ENCODE data around the gene MYOT.

The MYOT gene

GRCh38 chr5:137872466-137872865, 4.8 kb downstream of the MYOT start:
- TF ChIP-seq FOXK2 (IDR thresholded peaks at IDR 0.05) (no peak), NFRKB (IDR thresholded peaks at IDR 0.05) (no peak), ELF4 (IDR thresholded peaks at IDR 0.05) (no peak), HDGF (IDR thresholded peaks at IDR 0.05; ENCODE audit: borderline replicate concordance) (no peak), LEF1 (IDR thresholded peaks at IDR 0.05; ENCODE audit: borderline replicate concordance) (no peak), L3MBTL2 (conservative IDR thresholded peaks at IDR 0.05) (no peak), ZNF384 (IDR thresholded peaks at IDR 0.05) (no peak), CTBP1 (IDR thresholded peaks at IDR 0.05; ENCODE audit: borderline replicate concordance) (no peak), SUZ12 (IDR thresholded peaks at IDR 0.05) (no peak)
- CTCF ChIA-PET, result interaction anchor here (1.5 kb wide), 1 partner anchor 94 kb away, joined by 5 read pairs; no protein-coding TSS in a partner anchor
- POLR2A ChIA-PET, result interaction anchor here (1.9 kb wide), 1 partner anchor 17 kb away, joined by 11 read pairs; the partner anchor contains the start of gene PKD2L2
- no peak for DNase-seq (ENCODE audit: extremely low spot score)

- TF ChIP-seq PKNOX1 (IDR thresholded peaks at IDR 0.05) (no peak), HDGF (IDR thresholded peaks at IDR 0.05; ENCODE audit: borderline replicate concordance) (no peak), BHLHE40 (IDR thresholded peaks at IDR 0.05; ENCODE audit: borderline replicate concordance) (no peak), TARDBP (IDR thresholded peaks at IDR 0.05) (no peak), ELF4 (IDR thresholded peaks at IDR 0.05) (no peak), CTBP1 (IDR thresholded peaks at IDR 0.05; ENCODE audit: borderline replicate concordance) (no peak), SP1 (IDR thresholded peaks at IDR 0.05) (no peak), SUZ12 (IDR thresholded peaks at IDR 0.05) (no peak), L3MBTL2 (conservative IDR thresholded peaks at IDR 0.05) (no peak), ARNT (IDR thresholded peaks at IDR 0.05) (no peak), FOXM1 (IDR thresholded peaks at IDR 0.05; ENCODE audit: borderline replicate concordance) (no peak), FOXK2 (IDR thresholded peaks at IDR 0.05) (no peak), NFRKB (IDR thresholded peaks at IDR 0.05) (no peak), FOXA1 (IDR thresholded peaks at IDR 0.05) (no peak), LEF1 (IDR thresholded peaks at IDR 0.05; ENCODE audit: borderline replicate concordance) (no peak), ZNF384 (IDR thresholded peaks at IDR 0.05) (no peak)
- ChIA-PET POLR2A (interaction anchor here (2.5 kb wide), 1 partner anchor 13 kb away, joined by 14 read pairs; the partner anchor contains the start of gene PKD2L2), CTCF (interaction anchor here (0.6 kb wide), 1 partner anchor 22 kb away, joined by 3 read pairs; no protein-coding TSS in a partner anchor)
- DNase-seq (ENCODE audit: extremely low spot score), result no peak
Measured at GRCh38 chr5:137876101-137876500, 8.4 kb downstream of the MYOT start.

- ChIA-PET CTCF (no interaction called here), POLR2A (interaction anchor here (3.1 kb wide), 1 partner anchor 9 kb away, joined by 22 read pairs; the partner anchor contains the start of gene PKD2L2)
- no peak for DNase-seq (ENCODE audit: extremely low spot score)
- TF ChIP-seq FOXM1 (IDR thresholded peaks at IDR 0.05; ENCODE audit: borderline replicate concordance), result no peak
- TF ChIP-seq CTBP1 (IDR thresholded peaks at IDR 0.05; ENCODE audit: borderline replicate concordance), result no peak
- TF ChIP-seq FOXA1 (IDR thresholded peaks at IDR 0.05), result no peak
- TF ChIP-seq PKNOX1 (IDR thresholded peaks at IDR 0.05), result no peak
- TF ChIP-seq ARNT (IDR thresholded peaks at IDR 0.05), result no peak
- TF ChIP-seq NFRKB (IDR thresholded peaks at IDR 0.05), result no peak
- no peak for TF ChIP-seq HDGF (IDR thresholded peaks at IDR 0.05; ENCODE audit: borderline replicate concordance)
- TF ChIP-seq FOXK2 (IDR thresholded peaks at IDR 0.05), result no peak
- no peak for TF ChIP-seq ELF4 (IDR thresholded peaks at IDR 0.05)
- TF ChIP-seq LEF1 (IDR thresholded peaks at IDR 0.05; ENCODE audit: borderline replicate concordance), result no peak
- TF ChIP-seq BHLHE40 (IDR thresholded peaks at IDR 0.05; ENCODE audit: borderline replicate concordance), result no peak
- no peak for TF ChIP-seq SUZ12 (IDR thresholded peaks at IDR 0.05)
- no peak for TF ChIP-seq L3MBTL2 (conservative IDR thresholded peaks at IDR 0.05)
- no peak for TF ChIP-seq SP1 (IDR thresholded peaks at IDR 0.05)
- no peak for TF ChIP-seq TARDBP (IDR thresholded peaks at IDR 0.05)
- TF ChIP-seq ZNF384 (IDR thresholded peaks at IDR 0.05), result no peak
Measured at GRCh38 chr5:137880313-137880712, 12.7 kb downstream of the MYOT start.

DNA sequence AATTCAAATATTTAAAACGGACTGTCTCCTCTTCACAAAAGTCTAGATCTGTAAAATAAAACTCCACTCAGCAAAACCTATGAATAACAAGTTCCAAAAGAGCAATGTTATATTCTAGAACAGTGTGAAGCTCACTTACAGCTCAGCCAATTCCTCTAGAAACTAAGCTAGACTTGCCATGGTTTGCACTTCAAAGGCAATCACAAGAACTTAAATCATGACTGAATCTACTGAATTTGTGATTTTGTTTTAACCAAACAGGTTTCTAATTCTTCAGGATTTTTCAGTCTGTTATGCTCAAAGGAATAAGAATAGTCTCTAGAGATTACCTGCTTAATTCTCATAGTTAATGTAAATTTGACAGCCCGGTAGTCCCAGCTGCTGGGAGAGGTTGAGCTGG, 20.2 kb downstream of the MYOT start:
- no peak for DNase-seq (ENCODE audit: extremely low spot score)
- ChIA-PET CTCF (interaction anchor here (0.6 to 1.2 kb wide), 2 partner anchors 11 to 13 kb away, joined by 3 to 7 read pairs; no protein-coding TSS in a partner anchor), POLR2A (interaction anchor here (1.0 to 2.5 kb wide), 6 partner anchors 8 to 444 kb away, joined by 3 to 22 read pairs (median 4); partner anchors contain the start of gene CDC25C)
- no peak for TF ChIP-seq LEF1 (IDR thresholded peaks at IDR 0.05; ENCODE audit: borderline replicate concordance)
- no peak for TF ChIP-seq HDGF (IDR thresholded peaks at IDR 0.05; ENCODE audit: borderline replicate concordance)
- no peak for TF ChIP-seq SP1 (IDR thresholded peaks at IDR 0.05)
- no peak for TF ChIP-seq ELF4 (IDR thresholded peaks at IDR 0.05)
- no peak for TF ChIP-seq ZNF384 (IDR thresholded peaks at IDR 0.05)
- TF ChIP-seq L3MBTL2 (conservative IDR thresholded peaks at IDR 0.05), result no peak
- TF ChIP-seq TARDBP (IDR thresholded peaks at IDR 0.05), result no peak
- TF ChIP-seq ARNT (IDR thresholded peaks at IDR 0.05), result no peak
- no peak for TF ChIP-seq FOXA1 (IDR thresholded peaks at IDR 0.05)
- no peak for TF ChIP-seq NFRKB (IDR thresholded peaks at IDR 0.05)
- no peak for TF ChIP-seq PKNOX1 (IDR thresholded peaks at IDR 0.05)
- TF ChIP-seq FOXK2 (IDR thresholded peaks at IDR 0.05), result no peak
- no peak for TF ChIP-seq FOXM1 (IDR thresholded peaks at IDR 0.05; ENCODE audit: borderline replicate concordance)
- TF ChIP-seq BHLHE40 (IDR thresholded peaks at IDR 0.05; ENCODE audit: borderline replicate concordance), result no peak
- no peak for TF ChIP-seq CTBP1 (IDR thresholded peaks at IDR 0.05; ENCODE audit: borderline replicate concordance)
- no peak for TF ChIP-seq SUZ12 (IDR thresholded peaks at IDR 0.05)

GRCh38 chr5:137888466-137888862, 20.8 kb downstream of the MYOT start:
- CTCF ChIA-PET, result interaction anchor here (1.8 kb wide), 1 partner anchor 110 kb away, joined by 6 read pairs; no protein-coding TSS in a partner anchor
- POLR2A ChIA-PET, result interaction anchor here (0.6 to 2.5 kb wide), 21 partner anchors 9 to 443 kb away, joined by 3 to 22 read pairs (median 5); partner anchors contain the start of gene CDC25C

More at GRCh38 chr5:137888466-137888862, 20.8 kb downstream of the MYOT start:
- no peak for DNase-seq (ENCODE audit: extremely low spot score)
- no peak for TF ChIP-seq SUZ12 (IDR thresholded peaks at IDR 0.05)
- no peak for TF ChIP-seq TARDBP (IDR thresholded peaks at IDR 0.05)
- TF ChIP-seq L3MBTL2 (conservative IDR thresholded peaks at IDR 0.05), result no peak
- no peak for TF ChIP-seq ZNF384 (IDR thresholded peaks at IDR 0.05)
- TF ChIP-seq NFRKB (IDR thresholded peaks at IDR 0.05), result no peak
- TF ChIP-seq FOXA1 (IDR thresholded peaks at IDR 0.05), result no peak
- no peak for TF ChIP-seq HDGF (IDR thresholded peaks at IDR 0.05; ENCODE audit: borderline replicate concordance)
- no peak for TF ChIP-seq ELF4 (IDR thresholded peaks at IDR 0.05)
- TF ChIP-seq BHLHE40 (IDR thresholded peaks at IDR 0.05; ENCODE audit: borderline replicate concordance), result no peak
- no peak for TF ChIP-seq SP1 (IDR thresholded peaks at IDR 0.05)
- TF ChIP-seq ARNT (IDR thresholded peaks at IDR 0.05), result no peak
- no peak for TF ChIP-seq CTBP1 (IDR thresholded peaks at IDR 0.05; ENCODE audit: borderline replicate concordance)

All from HEK293T (cell line).